ENCODE measurements around the gene INHBC. TPM values are rescaled to one million over a fixed set of nuclear protein-coding genes. Genes with fewer than 3 reads are reported as not detected.

The INHBC gene
- total RNA-seq, 1 donor from 2014 or later: not detected

DNA sequence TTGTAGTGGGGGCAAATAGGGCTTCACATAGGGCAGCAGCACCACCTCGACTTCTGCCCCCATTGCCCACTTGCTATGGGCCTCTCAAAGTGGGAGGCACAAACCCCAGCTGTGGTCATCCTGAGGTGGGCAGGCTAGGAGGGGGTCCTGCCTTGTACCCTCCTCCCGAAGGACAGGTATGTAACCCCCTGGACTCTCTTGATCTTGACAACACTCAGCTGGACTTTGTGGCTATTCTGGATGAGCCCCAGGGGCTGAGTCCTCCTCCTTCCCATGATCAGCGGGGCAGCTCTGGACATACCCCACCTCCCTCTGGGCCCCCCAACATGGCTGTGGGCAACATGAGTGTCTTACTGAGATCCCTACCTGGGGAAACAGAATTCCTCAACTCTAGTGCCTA, 37.1 kb downstream of the INHBC start:
- TF ChIP-seq, protein P1, sequence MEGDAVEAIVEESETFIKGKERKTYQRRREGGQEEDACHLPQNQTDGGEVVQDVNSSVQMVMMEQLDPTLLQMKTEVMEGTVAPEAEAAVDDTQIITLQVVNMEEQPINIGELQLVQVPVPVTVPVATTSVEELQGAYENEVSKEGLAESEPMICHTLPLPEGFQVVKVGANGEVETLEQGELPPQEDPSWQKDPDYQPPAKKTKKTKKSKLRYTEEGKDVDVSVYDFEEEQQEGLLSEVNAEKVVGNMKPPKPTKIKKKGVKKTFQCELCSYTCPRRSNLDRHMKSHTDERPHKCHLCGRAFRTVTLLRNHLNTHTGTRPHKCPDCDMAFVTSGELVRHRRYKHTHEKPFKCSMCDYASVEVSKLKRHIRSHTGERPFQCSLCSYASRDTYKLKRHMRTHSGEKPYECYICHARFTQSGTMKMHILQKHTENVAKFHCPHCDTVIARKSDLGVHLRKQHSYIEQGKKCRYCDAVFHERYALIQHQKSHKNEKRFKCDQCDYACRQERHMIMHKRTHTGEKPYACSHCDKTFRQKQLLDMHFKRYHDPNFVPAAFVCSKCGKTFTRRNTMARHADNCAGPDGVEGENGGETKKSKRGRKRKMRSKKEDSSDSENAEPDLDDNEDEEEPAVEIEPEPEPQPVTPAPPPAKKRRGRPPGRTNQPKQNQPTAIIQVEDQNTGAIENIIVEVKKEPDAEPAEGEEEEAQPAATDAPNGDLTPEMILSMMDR (IDR thresholded peaks at IDR 0.05; ENCODE audit: insufficient read depth, low read length, poor library complexity, severe bottlenecking): no peak
- H3K4me3 ChIP-seq (ENCODE audit: low read depth, low read length): no peak overlapping the region
- no peak for DNase-seq (ENCODE audit: low read depth)
- H3K36me3 ChIP-seq (ENCODE audit: control insufficient read depth, insufficient read depth, low read length): no peaks in the 10 kb centered on the region
- H3K27me3 ChIP-seq (ENCODE audit: control insufficient read depth, insufficient read depth, low read length): peaks cover 66% of the 10 kb centered on the region

DNA sequence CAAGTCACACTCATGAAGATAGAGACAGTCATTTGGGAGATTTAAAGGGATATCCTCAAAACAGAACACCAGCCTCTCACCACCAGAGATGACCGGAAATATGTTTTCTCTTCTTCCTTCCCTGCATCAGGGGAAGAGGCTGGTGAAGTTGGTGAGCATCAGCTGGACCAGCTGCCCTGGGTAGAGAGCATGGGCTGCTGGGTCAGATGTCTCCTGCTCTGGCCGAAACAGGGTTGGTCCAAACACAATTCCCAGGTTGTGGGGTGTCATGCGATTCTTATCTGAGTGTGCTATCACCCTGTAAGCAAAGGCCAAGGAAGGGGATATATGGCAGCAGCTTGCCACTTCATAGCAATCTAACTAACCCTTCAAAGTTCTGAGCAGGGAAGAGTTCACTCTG, 37.8 kb downstream of the INHBC start:
- Histone ChIP-seq H3K4me3 (ENCODE audit: low read depth, low read length) (no peak overlapping the region), H3K27me3 (ENCODE audit: control insufficient read depth, insufficient read depth, low read length) (peaks cover 71% of the 10 kb centered on the region), H3K36me3 (ENCODE audit: control insufficient read depth, insufficient read depth, low read length) (no peaks in the 10 kb centered on the region)
- TF ChIP-seq, protein P1 (IDR thresholded peaks at IDR 0.05; ENCODE audit: insufficient read depth, low read length, poor library complexity, severe bottlenecking): no peak
- DNase-seq (ENCODE audit: low read depth): no peak

- TF ChIP-seq, protein P1 (IDR thresholded peaks at IDR 0.05; ENCODE audit: insufficient read depth, low read length, poor library complexity, severe bottlenecking): no peak
- H3K27me3 ChIP-seq (ENCODE audit: control insufficient read depth, insufficient read depth, low read length): peaks cover 68% of the 10 kb centered on the region
- H3K36me3 ChIP-seq (ENCODE audit: control insufficient read depth, insufficient read depth, low read length): no peaks in the 10 kb centered on the region
- H3K4me3 ChIP-seq (ENCODE audit: low read depth, low read length): no peak overlapping the region
- no peak for DNase-seq (ENCODE audit: low read depth)
Observed at GRCh38 chr12:57473392-57473791, 38.8 kb downstream of the INHBC start.

DNA sequence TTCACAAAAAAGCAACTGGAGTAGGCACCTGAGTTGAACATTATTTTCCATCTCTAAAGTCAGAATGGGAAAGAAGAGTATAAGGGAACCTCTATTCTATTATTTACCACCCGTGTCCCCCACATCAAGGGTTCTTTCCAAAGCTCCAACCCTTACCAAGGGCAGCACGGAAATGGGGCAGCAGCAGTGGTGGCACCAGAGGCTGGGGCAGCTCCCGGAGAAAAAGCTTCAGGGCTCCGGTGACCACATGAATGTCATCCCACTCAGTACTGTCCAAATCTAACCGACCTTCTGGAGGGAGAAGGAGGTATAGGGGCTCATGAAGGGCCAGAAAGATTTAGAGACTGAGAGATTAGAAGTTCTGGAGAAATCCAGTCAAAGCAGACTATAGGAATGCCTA, 39.3 kb downstream of the INHBC start:
- DNase-seq (ENCODE audit: low read depth): no peak
- peaks cover 68% of the 10 kb centered on the region for H3K27me3 ChIP-seq (ENCODE audit: control insufficient read depth, insufficient read depth, low read length)
- H3K4me3 ChIP-seq (ENCODE audit: low read depth, low read length): no peak overlapping the region
- H3K36me3 ChIP-seq (ENCODE audit: control insufficient read depth, insufficient read depth, low read length): no peaks in the 10 kb centered on the region
- TF ChIP-seq, protein P1 (IDR thresholded peaks at IDR 0.05; ENCODE audit: insufficient read depth, low read length, poor library complexity, severe bottlenecking): no peak

DNA sequence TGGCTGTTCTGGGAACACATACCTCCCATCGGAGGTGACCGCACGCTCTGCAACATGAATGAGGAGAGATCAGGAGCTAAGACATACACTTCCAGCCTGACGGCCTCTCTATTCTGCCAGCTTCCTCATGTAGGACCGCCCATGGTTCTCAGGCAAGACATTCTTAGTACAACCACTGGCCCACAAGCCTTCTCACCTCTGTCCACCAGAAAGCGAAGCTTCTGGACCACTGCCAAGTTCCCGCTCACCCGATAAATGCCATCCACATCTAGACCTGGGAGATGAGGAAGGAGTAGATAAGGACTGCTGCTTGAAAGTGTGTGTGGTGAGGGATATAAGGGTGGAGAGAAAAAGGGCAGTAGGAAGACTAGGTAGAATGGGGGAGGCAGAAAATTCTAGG, 39.8 kb downstream of the INHBC start:
- TF ChIP-seq, protein P1 (IDR thresholded peaks at IDR 0.05; ENCODE audit: insufficient read depth, low read length, poor library complexity, severe bottlenecking): no peak
- Histone ChIP-seq H3K27me3 (ENCODE audit: control insufficient read depth, insufficient read depth, low read length) (peaks cover 63% of the 10 kb centered on the region), H3K36me3 (ENCODE audit: control insufficient read depth, insufficient read depth, low read length) (no peaks in the 10 kb centered on the region), H3K4me3 (ENCODE audit: low read depth, low read length) (no peak overlapping the region)
- DNase-seq (ENCODE audit: low read depth): no peak

- no peak for DNase-seq (ENCODE audit: low read depth)
- TF ChIP-seq, protein P1 (IDR thresholded peaks at IDR 0.05; ENCODE audit: insufficient read depth, low read length, poor library complexity, severe bottlenecking): no peak
- Histone ChIP-seq H3K27me3 (ENCODE audit: control insufficient read depth, insufficient read depth, low read length) (peaks cover 63% of the 10 kb centered on the region), H3K4me3 (ENCODE audit: low read depth, low read length) (no peak overlapping the region), H3K36me3 (ENCODE audit: control insufficient read depth, insufficient read depth, low read length) (no peaks in the 10 kb centered on the region)
Observed at GRCh38 chr12:57474862-57475261, 40.3 kb downstream of the INHBC start.

Data from kidney epithelial cell (primary cell).